ENCODE data around the gene MAB21L3. TPM values are rescaled to one million over a fixed set of nuclear protein-coding genes. Genes with fewer than 3 reads are reported as not detected.

The MAB21L3 gene
- total and polyA plus RNA-seq, 2 experiments from 2014 or later = not detected

DNA sequence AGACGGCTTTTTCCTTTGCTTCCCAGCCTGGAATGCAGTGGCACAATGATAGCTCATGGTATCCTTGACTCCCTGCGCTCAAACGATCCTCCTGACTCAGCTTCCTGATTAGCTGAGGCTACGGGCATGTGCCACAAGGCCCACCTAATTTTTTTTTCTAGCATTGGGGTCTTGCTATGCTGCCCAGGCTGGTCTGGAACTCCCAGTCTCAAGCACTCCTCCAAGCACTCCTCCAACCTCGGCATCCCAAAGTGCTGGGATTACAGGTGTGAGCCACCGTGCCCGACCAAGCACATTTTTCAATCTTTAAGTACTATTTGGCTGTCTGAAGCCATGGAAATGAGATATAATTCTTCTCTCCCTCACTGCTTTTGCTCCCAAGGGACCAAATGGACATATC is 58.7 kb downstream of the MAB21L3 start:
- no peak overlapping the region for H3K27ac ChIP-seq (ENCODE audit: low read depth)
- peaks cover 12% of the 10 kb centered on the region for H3K4me1 ChIP-seq (ENCODE audit: insufficient read depth)
- no peaks in the 10 kb centered on the region; the same call in 1 of the 2 replicates for H4K20me1 ChIP-seq (replicated peaks; ENCODE audit: insufficient read depth)
- DNase-seq (ENCODE audit: low spot score) (no peak), ATAC-seq (no peak)
- no peak overlapping the region for H2AFZ ChIP-seq
- Mint-ChIP-seq H3K4me3 (no peak overlapping the region), H3K9me3 (no peaks in the 10 kb centered on the region), H3K27me3 (ENCODE audit: insufficient read depth, low read depth, poor library complexity) (peaks cover 14% of the 10 kb centered on the region), H3K36me3 (ENCODE audit: low read depth) (no peaks in the 10 kb centered on the region), H3K4me1 (peaks cover 17% of the 10 kb centered on the region), H3K27ac (no peak overlapping the region)
- H3K79me2 ChIP-seq (replicated peaks; ENCODE audit: insufficient read depth) = no peaks in the 10 kb centered on the region
- no peaks in the 10 kb centered on the region; the same call in 1 of the 2 replicates for H3K9me2 ChIP-seq (ENCODE audit: insufficient read depth)
- no peak overlapping the region for H3K4me3 ChIP-seq
- no peaks in the 10 kb centered on the region for H3K36me3 ChIP-seq (ENCODE audit: insufficient read depth)
- H3K27me3 ChIP-seq (ENCODE audit: insufficient read depth) = peaks cover 26% of the 10 kb centered on the region
- TF ChIP-seq, protein P1, sequence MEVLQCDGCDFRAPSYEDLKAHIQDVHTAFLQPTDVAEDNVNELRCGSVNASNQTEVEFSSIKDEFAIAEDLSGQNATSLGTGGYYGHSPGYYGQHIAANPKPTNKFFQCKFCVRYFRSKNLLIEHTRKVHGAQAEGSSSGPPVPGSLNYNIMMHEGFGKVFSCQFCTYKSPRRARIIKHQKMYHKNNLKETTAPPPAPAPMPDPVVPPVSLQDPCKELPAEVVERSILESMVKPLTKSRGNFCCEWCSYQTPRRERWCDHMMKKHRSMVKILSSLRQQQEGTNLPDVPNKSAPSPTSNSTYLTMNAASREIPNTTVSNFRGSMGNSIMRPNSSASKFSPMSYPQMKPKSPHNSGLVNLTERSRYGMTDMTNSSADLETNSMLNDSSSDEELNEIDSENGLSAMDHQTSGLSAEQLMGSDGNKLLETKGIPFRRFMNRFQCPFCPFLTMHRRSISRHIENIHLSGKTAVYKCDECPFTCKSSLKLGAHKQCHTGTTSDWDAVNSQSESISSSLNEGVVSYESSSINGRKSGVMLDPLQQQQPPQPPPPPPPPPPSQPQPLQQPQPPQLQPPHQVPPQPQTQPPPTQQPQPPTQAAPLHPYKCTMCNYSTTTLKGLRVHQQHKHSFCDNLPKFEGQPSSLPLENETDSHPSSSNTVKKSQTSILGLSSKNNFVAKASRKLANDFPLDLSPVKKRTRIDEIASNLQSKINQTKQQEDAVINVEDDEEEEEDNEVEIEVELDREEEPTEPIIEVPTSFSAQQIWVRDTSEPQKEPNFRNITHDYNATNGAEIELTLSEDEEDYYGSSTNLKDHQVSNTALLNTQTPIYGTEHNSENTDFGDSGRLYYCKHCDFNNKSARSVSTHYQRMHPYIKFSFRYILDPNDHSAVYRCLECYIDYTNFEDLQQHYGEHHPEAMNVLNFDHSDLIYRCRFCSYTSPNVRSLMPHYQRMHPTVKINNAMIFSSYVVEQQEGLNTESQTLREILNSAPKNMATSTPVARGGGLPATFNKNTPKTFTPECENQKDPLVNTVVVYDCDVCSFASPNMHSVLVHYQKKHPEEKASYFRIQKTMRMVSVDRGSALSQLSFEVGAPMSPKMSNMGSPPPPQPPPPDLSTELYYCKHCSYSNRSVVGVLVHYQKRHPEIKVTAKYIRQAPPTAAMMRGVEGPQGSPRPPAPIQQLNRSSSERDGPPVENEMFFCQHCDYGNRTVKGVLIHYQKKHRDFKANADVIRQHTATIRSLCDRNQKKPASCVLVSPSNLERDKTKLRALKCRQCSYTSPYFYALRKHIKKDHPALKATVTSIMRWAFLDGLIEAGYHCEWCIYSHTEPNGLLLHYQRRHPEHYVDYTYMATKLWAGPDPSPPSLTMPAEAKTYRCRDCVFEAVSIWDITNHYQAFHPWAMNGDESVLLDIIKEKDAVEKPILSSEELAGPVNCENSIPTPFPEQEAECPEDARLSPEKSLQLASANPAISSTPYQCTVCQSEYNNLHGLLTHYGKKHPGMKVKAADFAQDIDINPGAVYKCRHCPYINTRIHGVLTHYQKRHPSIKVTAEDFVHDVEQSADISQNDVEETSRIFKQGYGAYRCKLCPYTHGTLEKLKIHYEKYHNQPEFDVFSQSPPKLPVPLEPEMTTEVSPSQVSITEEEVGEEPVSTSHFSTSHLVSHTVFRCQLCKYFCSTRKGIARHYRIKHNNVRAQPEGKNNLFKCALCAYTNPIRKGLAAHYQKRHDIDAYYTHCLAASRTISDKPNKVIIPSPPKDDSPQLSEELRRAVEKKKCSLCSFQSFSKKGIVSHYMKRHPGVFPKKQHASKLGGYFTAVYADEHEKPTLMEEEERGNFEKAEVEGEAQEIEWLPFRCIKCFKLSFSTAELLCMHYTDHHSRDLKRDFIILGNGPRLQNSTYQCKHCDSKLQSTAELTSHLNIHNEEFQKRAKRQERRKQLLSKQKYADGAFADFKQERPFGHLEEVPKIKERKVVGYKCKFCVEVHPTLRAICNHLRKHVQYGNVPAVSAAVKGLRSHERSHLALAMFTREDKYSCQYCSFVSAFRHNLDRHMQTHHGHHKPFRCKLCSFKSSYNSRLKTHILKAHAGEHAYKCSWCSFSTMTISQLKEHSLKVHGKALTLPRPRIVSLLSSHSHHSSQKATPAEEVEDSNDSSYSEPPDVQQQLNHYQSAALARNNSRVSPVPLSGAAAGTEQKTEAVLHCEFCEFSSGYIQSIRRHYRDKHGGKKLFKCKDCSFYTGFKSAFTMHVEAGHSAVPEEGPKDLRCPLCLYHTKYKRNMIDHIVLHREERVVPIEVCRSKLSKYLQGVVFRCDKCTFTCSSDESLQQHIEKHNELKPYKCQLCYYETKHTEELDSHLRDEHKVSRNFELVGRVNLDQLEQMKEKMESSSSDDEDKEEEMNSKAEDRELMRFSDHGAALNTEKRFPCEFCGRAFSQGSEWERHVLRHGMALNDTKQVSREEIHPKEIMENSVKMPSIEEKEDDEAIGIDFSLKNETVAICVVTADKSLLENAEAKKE (CRISPR knock-in tag; IDR thresholded peaks at IDR 0.05) = no peak
- TF ChIP-seq JUNB (IDR thresholded peaks at IDR 0.05; ENCODE audit: unreplicated experiment) = no peak
- no peak for TF ChIP-seq ZNF114 (CRISPR knock-in tag; IDR thresholded peaks at IDR 0.05)
- TF ChIP-seq, protein P2, sequence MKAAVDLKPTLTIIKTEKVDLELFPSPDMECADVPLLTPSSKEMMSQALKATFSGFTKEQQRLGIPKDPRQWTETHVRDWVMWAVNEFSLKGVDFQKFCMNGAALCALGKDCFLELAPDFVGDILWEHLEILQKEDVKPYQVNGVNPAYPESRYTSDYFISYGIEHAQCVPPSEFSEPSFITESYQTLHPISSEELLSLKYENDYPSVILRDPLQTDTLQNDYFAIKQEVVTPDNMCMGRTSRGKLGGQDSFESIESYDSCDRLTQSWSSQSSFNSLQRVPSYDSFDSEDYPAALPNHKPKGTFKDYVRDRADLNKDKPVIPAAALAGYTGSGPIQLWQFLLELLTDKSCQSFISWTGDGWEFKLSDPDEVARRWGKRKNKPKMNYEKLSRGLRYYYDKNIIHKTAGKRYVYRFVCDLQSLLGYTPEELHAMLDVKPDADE (IDR thresholded peaks at IDR 0.05) = no peak
- TF ChIP-seq ZNF331 (CRISPR knock-in tag; IDR thresholded peaks at IDR 0.05; ENCODE audit: low read depth) = no peak
- H3F3A ChIP-seq (replicated peaks; ENCODE audit: low read depth) = no peaks in the 10 kb centered on the region
- H3K4me2 ChIP-seq = no peak overlapping the region

All from GM23338 (cell line).